GM23338 (cell line): ENCODE results near the gene DENND2C.

Source experiments
- CREB1 ChIP-seq: fragments of 250-450 bp; sonication (Bioruptor Pico); IDR thresholded peaks from 2 replicates; pipeline ENCODE4 v1.5.0; 2020; ENCODE audit warnings: low read depth, mild to moderate bottlenecking, moderate library complexity
- CTCF ChIP-seq, 2 experiments: fragments of 200-600 bp in 1 of 2; sonication (generic) in 1 of 2; conservative IDR thresholded peaks; 2 replicates each; pipeline versions ENCODE4 v1.5.1 to v1.6.1; 2016 to 2017; ENCODE audit warnings: antibody characterized with exemption in 2 of 2, low read depth in 2 of 2, mild to moderate bottlenecking in 2 of 2, moderate library complexity in 1 of 2
- EZH2 ChIP-seq: fragments of 200-600 bp; sonication (generic); IDR thresholded peaks from one replicate; pipeline ENCODE4 v1.8.0; 2017; ENCODE audit warnings: antibody characterized with exemption, mild to moderate bottlenecking, low read depth; ENCODE audit not compliant: unreplicated experiment
- EZH2phosphoT487 ChIP-seq: fragments of 200-600 bp; sonication (generic); IDR thresholded peaks from one replicate; pipeline ENCODE4 v1.8.1; 2018; ENCODE audit warnings: antibody characterized with exemption; ENCODE audit not compliant: unreplicated experiment
- JUNB ChIP-seq: IDR thresholded peaks from one replicate; pipeline ENCODE4 v1.6.1; 2016; ENCODE audit warnings: antibody characterized with exemption; ENCODE audit not compliant: unreplicated experiment
- POLR2AphosphoS5 ChIP-seq: IDR thresholded peaks from 2 replicates; pipeline ENCODE4 v1.6.1; 2016; ENCODE audit warnings: antibody characterized with exemption, low read depth
- REST ChIP-seq: IDR thresholded peaks from one replicate; pipeline ENCODE4 v1.6.1; 2018; ENCODE audit warnings: antibody characterized with exemption; ENCODE audit not compliant: unreplicated experiment
- STAT1 ChIP-seq: IDR thresholded peaks from one replicate; pipeline ENCODE4 v1.6.1; 2016; ENCODE audit warnings: antibody characterized with exemption; ENCODE audit not compliant: unreplicated experiment
- ZNF114 ChIP-seq: fragments of 250-450 bp; sonication (Bioruptor Pico); IDR thresholded peaks from 2 replicates; pipeline ENCODE4 v1.5.0; 2020; ENCODE audit warnings: mild to moderate bottlenecking, moderate library complexity
- ZNF331 ChIP-seq: fragments of 250-450 bp; sonication (Bioruptor Pico); IDR thresholded peaks from 2 replicates; pipeline ENCODE4 v1.5.0; 2020; ENCODE audit warnings: low read depth, mild to moderate bottlenecking, moderate library complexity
- TF ChIP-seq, protein P1 (sequence below): fragments of 250-450 bp; sonication (Bioruptor Pico); IDR thresholded peaks from 2 replicates; pipeline ENCODE4 v1.5.0; 2020; ENCODE audit warnings: mild to moderate bottlenecking, moderate library complexity
- TF ChIP-seq, protein P2 (sequence below): IDR thresholded peaks from 2 replicates; pipeline ENCODE4 v1.6.1; 2016; ENCODE audit warnings: antibody characterized with exemption

DNA sequence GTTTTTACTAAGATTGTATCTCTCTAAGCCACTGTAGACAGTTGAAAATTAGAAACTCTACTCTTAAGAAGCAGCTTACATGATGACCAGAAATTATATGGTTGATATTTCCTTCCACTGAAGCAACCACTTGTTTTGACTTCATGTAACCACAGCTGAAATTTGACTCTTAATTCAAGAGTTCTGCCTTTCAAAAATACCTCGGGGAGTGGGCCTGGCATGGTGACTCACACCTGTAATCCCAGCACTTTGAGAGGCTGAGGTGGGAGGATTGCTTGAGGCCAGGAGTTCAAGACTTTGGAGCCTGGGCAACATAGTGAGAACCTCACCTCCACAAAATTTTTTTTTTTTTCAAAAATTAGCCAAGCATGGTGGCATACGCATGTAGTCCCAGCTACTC, 21.2 kb upstream of the DENND2C start:
- TF ChIP-seq CTCF (conservative IDR thresholded peaks at IDR 0.05; ENCODE audit: low read depth in 2 of 2) (no peak), POLR2AphosphoS5 (no peak), CREB1 (CRISPR knock-in tag) (no peak), EZH2 (no peak), ZNF331 (CRISPR knock-in tag) (no peak), REST (no peak), EZH2phosphoT487 (no peak), STAT1 (no peak), JUNB (no peak), ZNF114 (no peak)
- TF ChIP-seq, protein P1, sequence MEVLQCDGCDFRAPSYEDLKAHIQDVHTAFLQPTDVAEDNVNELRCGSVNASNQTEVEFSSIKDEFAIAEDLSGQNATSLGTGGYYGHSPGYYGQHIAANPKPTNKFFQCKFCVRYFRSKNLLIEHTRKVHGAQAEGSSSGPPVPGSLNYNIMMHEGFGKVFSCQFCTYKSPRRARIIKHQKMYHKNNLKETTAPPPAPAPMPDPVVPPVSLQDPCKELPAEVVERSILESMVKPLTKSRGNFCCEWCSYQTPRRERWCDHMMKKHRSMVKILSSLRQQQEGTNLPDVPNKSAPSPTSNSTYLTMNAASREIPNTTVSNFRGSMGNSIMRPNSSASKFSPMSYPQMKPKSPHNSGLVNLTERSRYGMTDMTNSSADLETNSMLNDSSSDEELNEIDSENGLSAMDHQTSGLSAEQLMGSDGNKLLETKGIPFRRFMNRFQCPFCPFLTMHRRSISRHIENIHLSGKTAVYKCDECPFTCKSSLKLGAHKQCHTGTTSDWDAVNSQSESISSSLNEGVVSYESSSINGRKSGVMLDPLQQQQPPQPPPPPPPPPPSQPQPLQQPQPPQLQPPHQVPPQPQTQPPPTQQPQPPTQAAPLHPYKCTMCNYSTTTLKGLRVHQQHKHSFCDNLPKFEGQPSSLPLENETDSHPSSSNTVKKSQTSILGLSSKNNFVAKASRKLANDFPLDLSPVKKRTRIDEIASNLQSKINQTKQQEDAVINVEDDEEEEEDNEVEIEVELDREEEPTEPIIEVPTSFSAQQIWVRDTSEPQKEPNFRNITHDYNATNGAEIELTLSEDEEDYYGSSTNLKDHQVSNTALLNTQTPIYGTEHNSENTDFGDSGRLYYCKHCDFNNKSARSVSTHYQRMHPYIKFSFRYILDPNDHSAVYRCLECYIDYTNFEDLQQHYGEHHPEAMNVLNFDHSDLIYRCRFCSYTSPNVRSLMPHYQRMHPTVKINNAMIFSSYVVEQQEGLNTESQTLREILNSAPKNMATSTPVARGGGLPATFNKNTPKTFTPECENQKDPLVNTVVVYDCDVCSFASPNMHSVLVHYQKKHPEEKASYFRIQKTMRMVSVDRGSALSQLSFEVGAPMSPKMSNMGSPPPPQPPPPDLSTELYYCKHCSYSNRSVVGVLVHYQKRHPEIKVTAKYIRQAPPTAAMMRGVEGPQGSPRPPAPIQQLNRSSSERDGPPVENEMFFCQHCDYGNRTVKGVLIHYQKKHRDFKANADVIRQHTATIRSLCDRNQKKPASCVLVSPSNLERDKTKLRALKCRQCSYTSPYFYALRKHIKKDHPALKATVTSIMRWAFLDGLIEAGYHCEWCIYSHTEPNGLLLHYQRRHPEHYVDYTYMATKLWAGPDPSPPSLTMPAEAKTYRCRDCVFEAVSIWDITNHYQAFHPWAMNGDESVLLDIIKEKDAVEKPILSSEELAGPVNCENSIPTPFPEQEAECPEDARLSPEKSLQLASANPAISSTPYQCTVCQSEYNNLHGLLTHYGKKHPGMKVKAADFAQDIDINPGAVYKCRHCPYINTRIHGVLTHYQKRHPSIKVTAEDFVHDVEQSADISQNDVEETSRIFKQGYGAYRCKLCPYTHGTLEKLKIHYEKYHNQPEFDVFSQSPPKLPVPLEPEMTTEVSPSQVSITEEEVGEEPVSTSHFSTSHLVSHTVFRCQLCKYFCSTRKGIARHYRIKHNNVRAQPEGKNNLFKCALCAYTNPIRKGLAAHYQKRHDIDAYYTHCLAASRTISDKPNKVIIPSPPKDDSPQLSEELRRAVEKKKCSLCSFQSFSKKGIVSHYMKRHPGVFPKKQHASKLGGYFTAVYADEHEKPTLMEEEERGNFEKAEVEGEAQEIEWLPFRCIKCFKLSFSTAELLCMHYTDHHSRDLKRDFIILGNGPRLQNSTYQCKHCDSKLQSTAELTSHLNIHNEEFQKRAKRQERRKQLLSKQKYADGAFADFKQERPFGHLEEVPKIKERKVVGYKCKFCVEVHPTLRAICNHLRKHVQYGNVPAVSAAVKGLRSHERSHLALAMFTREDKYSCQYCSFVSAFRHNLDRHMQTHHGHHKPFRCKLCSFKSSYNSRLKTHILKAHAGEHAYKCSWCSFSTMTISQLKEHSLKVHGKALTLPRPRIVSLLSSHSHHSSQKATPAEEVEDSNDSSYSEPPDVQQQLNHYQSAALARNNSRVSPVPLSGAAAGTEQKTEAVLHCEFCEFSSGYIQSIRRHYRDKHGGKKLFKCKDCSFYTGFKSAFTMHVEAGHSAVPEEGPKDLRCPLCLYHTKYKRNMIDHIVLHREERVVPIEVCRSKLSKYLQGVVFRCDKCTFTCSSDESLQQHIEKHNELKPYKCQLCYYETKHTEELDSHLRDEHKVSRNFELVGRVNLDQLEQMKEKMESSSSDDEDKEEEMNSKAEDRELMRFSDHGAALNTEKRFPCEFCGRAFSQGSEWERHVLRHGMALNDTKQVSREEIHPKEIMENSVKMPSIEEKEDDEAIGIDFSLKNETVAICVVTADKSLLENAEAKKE (CRISPR knock-in tag), result no peak
- TF ChIP-seq, protein P2, sequence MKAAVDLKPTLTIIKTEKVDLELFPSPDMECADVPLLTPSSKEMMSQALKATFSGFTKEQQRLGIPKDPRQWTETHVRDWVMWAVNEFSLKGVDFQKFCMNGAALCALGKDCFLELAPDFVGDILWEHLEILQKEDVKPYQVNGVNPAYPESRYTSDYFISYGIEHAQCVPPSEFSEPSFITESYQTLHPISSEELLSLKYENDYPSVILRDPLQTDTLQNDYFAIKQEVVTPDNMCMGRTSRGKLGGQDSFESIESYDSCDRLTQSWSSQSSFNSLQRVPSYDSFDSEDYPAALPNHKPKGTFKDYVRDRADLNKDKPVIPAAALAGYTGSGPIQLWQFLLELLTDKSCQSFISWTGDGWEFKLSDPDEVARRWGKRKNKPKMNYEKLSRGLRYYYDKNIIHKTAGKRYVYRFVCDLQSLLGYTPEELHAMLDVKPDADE, result no peak
